HepG2 (cell line): ENCODE results near the gene CLEC18A. TPM values are rescaled to one million over a fixed set of nuclear protein-coding genes. Genes with fewer than 3 reads are reported as not detected.

Experiments
- FOSL2 ChIP-seq: sonication (generic); formaldehyde crosslinking; IDR thresholded peaks from 2 replicates; pipeline ENCODE4 v1.4.0; 2020; ENCODE audit warnings: missing genetic modification reagents
- FOXC1 ChIP-seq: sonication (generic); formaldehyde crosslinking; IDR thresholded peaks from 2 replicates; pipeline ENCODE4 v1.8.0; 2022; ENCODE audit warnings: mild to moderate bottlenecking, missing genetic modification reagents, borderline replicate concordance
- MTERF4 ChIP-seq: sonication (generic); formaldehyde crosslinking; IDR thresholded peaks from 2 replicates; pipeline ENCODE4 v1.8.0; 2023; ENCODE audit warnings: mild to moderate bottlenecking, missing genetic modification reagents
- SALL2 ChIP-seq: sonication (generic); formaldehyde crosslinking; IDR thresholded peaks from 2 replicates; pipeline ENCODE4 v1.8.1; 2023; ENCODE audit warnings: mild to moderate bottlenecking, missing genetic modification reagents, inconsistent platforms
- SP4 ChIP-seq: sonication (generic); formaldehyde crosslinking; IDR thresholded peaks from 2 replicates; pipeline ENCODE4 v1.8.1; 2023; ENCODE audit warnings: mild to moderate bottlenecking, missing genetic modification reagents
- SPEN ChIP-seq: sonication (generic); formaldehyde crosslinking; IDR thresholded peaks from 2 replicates; pipeline ENCODE4 v1.5.1; 2020; ENCODE audit warnings: low read depth, mild to moderate bottlenecking, missing genetic modification reagents
- ZFP91 ChIP-seq: sonication (generic); formaldehyde crosslinking; IDR thresholded peaks from 2 replicates; pipeline ENCODE4 v1.9.0; 2022; ENCODE audit warnings: missing genetic modification reagents, mild to moderate bottlenecking, borderline replicate concordance
- ZMYM3 ChIP-seq: sonication (generic); formaldehyde crosslinking; IDR thresholded peaks from 2 replicates; pipeline ENCODE4 v1.5.1; 2020; ENCODE audit warnings: mild to moderate bottlenecking, missing genetic modification reagents
- ZNF282 ChIP-seq: fragments of 450-650 bp; IDR thresholded peaks from 2 replicates; pipeline ENCODE4 v1.6.1; 2018; ENCODE audit not compliant: partially characterized antibody
- ZNF335 ChIP-seq: sonication (generic); formaldehyde crosslinking; IDR thresholded peaks from 2 replicates; pipeline ENCODE4 v1.4.0; 2020; ENCODE audit warnings: missing genetic modification reagents
- polyA plus RNA-seq, 8 experiments: library from polyadenylated mRNA; depleted of rRNA in 3 of 8; stranded (reverse) in 7 of 8; unstranded in 1 of 8; fragments of >200 nt; fragmentation: Illumina TruSeq in 4 of 8; extraction: Trizol in 4 of 8; gene quantifications; 2 replicates each; pipeline versions ENCODE4 v1.2.1 to v1.2.3, GENCODE V29; 2011 to 2016; ENCODE audit warnings: low read depth in 4 of 8, missing spikeins in 1 of 8, mixed read lengths in 1 of 8; ENCODE audit not compliant: insufficient read depth in 1 of 8
- total RNA-seq, 5 experiments: library from RNA; depleted of rRNA; stranded (reverse); fragments of >200 nt; fragmentation: Illumina TruSeq; extraction: Trizol; gene quantifications; 2 replicates each; pipeline ENCODE4 v1.2.3, GENCODE V29; 2016; ENCODE audit warnings: low read depth in 1 of 5
- TF ChIP-seq, protein P1 (sequence below): sonication (generic); formaldehyde crosslinking; IDR thresholded peaks from 2 replicates; pipeline ENCODE4 v1.5.1; 2020; ENCODE audit warnings: mild to moderate bottlenecking, missing genetic modification reagents, moderate library complexity
- TF ChIP-seq, protein P2 (sequence below): sonication (generic); formaldehyde crosslinking; IDR thresholded peaks from 2 replicates; pipeline ENCODE4 v1.5.0; 2020; ENCODE audit warnings: mild to moderate bottlenecking, missing genetic modification reagents, moderate library complexity
- TF ChIP-seq, protein P3 (sequence below): sonication (generic); formaldehyde crosslinking; IDR thresholded peaks from 2 replicates; pipeline ENCODE4 v1.4.0; 2020; ENCODE audit warnings: mild to moderate bottlenecking, missing genetic modification reagents
- TF ChIP-seq, protein P4 (sequence below), 2 experiments: sonication (generic) in 1 of 2; formaldehyde crosslinking in 1 of 2; IDR thresholded peaks; 2 replicates each; pipeline versions ENCODE4 v1.4.0 to v1.6.1; 2018 to 2020; ENCODE audit warnings: missing genetic modification reagents in 2 of 2, borderline replicate concordance in 1 of 2, low read depth in 1 of 2, mild to moderate bottlenecking in 1 of 2, missing biosample characterization in 1 of 2

Gene CLEC18A
- total and polyA plus RNA-seq, 2 of the 13 experiments (the other 11 are each of a cell fraction or from before 2014, with no cell fraction given): 0.22 to 0.42 TPM

DNA sequence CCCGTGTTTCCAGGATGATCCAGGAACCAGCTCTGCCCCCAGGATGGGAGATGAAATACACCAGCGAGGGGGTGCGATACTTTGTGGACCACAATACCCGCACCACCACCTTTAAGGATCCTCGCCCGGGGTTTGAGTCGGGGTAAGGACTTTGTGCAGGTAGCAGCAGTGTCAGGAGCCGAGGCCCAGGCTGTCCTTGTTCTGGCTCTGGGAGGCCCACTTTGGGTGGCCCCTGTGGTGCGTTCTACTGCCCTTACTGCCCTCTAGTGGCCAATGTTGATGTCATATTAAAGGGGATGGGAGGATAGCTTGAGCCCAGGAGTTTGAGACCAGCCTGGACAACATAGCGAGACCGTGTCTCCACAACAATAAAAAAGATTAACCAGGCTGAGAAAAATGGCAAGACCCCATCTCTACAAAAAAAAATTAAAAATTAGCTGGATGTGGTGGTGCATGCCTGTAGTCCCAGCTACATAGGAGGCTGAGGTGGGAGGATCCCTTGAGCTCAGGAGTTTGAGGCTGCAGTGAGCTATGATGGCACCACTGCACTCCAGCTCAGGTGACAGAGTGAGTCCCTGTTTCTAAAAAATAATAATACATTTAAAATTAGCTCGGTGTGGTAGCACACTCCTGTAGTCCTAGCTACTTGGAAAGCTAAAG lies 20.9 kb upstream of the CLEC18A start (continued):
- TF ChIP-seq, protein P1, sequence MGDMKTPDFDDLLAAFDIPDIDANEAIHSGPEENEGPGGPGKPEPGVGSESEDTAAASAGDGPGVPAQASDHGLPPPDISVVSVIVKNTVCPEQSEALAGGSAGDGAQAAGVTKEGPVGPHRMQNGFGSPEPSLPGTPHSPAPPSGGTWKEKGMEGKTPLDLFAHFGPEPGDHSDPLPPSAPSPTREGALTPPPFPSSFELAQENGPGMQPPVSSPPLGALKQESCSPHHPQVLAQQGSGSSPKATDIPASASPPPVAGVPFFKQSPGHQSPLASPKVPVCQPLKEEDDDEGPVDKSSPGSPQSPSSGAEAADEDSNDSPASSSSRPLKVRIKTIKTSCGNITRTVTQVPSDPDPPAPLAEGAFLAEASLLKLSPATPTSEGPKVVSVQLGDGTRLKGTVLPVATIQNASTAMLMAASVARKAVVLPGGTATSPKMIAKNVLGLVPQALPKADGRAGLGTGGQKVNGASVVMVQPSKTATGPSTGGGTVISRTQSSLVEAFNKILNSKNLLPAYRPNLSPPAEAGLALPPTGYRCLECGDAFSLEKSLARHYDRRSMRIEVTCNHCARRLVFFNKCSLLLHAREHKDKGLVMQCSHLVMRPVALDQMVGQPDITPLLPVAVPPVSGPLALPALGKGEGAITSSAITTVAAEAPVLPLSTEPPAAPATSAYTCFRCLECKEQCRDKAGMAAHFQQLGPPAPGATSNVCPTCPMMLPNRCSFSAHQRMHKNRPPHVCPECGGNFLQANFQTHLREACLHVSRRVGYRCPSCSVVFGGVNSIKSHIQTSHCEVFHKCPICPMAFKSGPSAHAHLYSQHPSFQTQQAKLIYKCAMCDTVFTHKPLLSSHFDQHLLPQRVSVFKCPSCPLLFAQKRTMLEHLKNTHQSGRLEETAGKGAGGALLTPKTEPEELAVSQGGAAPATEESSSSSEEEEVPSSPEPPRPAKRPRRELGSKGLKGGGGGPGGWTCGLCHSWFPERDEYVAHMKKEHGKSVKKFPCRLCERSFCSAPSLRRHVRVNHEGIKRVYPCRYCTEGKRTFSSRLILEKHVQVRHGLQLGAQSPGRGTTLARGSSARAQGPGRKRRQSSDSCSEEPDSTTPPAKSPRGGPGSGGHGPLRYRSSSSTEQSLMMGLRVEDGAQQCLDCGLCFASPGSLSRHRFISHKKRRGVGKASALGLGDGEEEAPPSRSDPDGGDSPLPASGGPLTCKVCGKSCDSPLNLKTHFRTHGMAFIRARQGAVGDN (CRISPR knock-in tag): peak; percentile 68
- TF ChIP-seq, protein P2, sequence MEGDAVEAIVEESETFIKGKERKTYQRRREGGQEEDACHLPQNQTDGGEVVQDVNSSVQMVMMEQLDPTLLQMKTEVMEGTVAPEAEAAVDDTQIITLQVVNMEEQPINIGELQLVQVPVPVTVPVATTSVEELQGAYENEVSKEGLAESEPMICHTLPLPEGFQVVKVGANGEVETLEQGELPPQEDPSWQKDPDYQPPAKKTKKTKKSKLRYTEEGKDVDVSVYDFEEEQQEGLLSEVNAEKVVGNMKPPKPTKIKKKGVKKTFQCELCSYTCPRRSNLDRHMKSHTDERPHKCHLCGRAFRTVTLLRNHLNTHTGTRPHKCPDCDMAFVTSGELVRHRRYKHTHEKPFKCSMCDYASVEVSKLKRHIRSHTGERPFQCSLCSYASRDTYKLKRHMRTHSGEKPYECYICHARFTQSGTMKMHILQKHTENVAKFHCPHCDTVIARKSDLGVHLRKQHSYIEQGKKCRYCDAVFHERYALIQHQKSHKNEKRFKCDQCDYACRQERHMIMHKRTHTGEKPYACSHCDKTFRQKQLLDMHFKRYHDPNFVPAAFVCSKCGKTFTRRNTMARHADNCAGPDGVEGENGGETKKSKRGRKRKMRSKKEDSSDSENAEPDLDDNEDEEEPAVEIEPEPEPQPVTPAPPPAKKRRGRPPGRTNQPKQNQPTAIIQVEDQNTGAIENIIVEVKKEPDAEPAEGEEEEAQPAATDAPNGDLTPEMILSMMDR (CRISPR knock-in tag): peak; percentile 94
- no peak for TF ChIP-seq MTERF4 (CRISPR knock-in tag)
- 0 out of 2 replicates have a peak, but pooled peaks have one; percentile 37 for TF ChIP-seq SP4 (CRISPR knock-in tag)
- TF ChIP-seq FOXC1: peak; percentile 59; the same call in 1 of the 2 replicates
- TF ChIP-seq ZNF335 (CRISPR knock-in tag): no peak
- no peak for TF ChIP-seq ZNF282
- 0 out of 2 replicates have a peak, but pooled peaks have one; percentile 9 for TF ChIP-seq FOSL2 (CRISPR knock-in tag)
- TF ChIP-seq, protein P3, sequence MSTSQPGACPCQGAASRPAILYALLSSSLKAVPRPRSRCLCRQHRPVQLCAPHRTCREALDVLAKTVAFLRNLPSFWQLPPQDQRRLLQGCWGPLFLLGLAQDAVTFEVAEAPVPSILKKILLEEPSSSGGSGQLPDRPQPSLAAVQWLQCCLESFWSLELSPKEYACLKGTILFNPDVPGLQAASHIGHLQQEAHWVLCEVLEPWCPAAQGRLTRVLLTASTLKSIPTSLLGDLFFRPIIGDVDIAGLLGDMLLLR: 0 out of 2 replicates have a peak, but pooled peaks have one; percentile 44
- no peak for TF ChIP-seq ZFP91
- TF ChIP-seq SPEN: 0 out of 2 replicates have a peak, but pooled peaks have one; percentile 33
- TF ChIP-seq SALL2 (CRISPR knock-in tag): peak; percentile 71; the same call in 1 of the 2 replicates
- TF ChIP-seq, protein P4, sequence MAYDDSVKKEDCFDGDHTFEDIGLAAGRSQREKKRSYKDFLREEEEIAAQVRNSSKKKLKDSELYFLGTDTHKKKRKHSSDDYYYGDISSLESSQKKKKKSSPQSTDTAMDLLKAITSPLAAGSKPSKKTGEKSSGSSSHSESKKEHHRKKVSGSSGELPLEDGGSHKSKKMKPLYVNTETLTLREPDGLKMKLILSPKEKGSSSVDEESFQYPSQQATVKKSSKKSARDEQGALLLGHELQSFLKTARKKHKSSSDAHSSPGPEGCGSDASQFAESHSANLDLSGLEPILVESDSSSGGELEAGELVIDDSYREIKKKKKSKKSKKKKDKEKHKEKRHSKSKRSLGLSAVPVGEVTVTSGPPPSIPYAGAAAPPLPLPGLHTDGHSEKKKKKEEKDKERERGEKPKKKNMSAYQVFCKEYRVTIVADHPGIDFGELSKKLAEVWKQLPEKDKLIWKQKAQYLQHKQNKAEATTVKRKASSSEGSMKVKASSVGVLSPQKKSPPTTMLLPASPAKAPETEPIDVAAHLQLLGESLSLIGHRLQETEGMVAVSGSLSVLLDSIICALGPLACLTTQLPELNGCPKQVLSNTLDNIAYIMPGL (CRISPR knock-in tag; IDR thresholded peaks at IDR 0.05; ENCODE audit: borderline replicate concordance in 1 of 2, low read depth in 1 of 2): peak; percentile 29 to 56; a peak in 2 of 4 replicates
- 0 out of 2 replicates have a peak, but pooled peaks have one; percentile 30 for TF ChIP-seq ZMYM3 (CRISPR knock-in tag)
